ENCODE measurements around the gene TM9SF1. TPM values are rescaled to one million over a fixed set of nuclear protein-coding genes. Genes with fewer than 3 reads are reported as not detected.

TM9SF1 gene
- total and polyA plus RNA-seq, 2 of the 13 experiments (the other 11 are each of a cell fraction or from before 2014, with no cell fraction given) = 83.2 to 110 TPM

GRCh38 chr14:24232645-24233537, 37.6 kb upstream of the TM9SF1 start, which contains the start of gene GMPR2 (continued):
- TF ChIP-seq ZNF251 (CRISPR knock-in tag; IDR thresholded peaks at IDR 0.05) = peak; percentile 85
- TF ChIP-seq ERF (CRISPR knock-in tag; IDR thresholded peaks at IDR 0.05) = peak; percentile 40; the same call in 1 of the 2 replicates
- no peak; the same call in 1 of the 2 replicates for TF ChIP-seq ZFP62 (CRISPR knock-in tag; IDR thresholded peaks at IDR 0.05)
- peak; percentile 64 for TF ChIP-seq ZNF24 (IDR thresholded peaks at IDR 0.05)
- peak; percentile 91; the same call in 1 of the 2 replicates for TF ChIP-seq ZIK1 (CRISPR knock-in tag; IDR thresholded peaks at IDR 0.05; ENCODE audit: borderline replicate concordance, low read depth)
- no peak; the same call in 1 of the 2 replicates for TF ChIP-seq ZNF513 (CRISPR knock-in tag; conservative IDR thresholded peaks at IDR 0.05)
- TF ChIP-seq HNRNPK (IDR thresholded peaks at IDR 0.05; ENCODE audit: low read depth, low read length, poor library complexity, severe bottlenecking) = no peak
- TF ChIP-seq NAIF1 (CRISPR knock-in tag; IDR thresholded peaks at IDR 0.05; ENCODE audit: borderline replicate concordance) = 0 out of 2 replicates have a peak, but pooled peaks have one; percentile 20
- peak; percentile 49; the same call in 1 of the 2 replicates for TF ChIP-seq RAD21 (CRISPR knock-in tag; IDR thresholded peaks at IDR 0.05)
- TF ChIP-seq CENPT (CRISPR knock-in tag; IDR thresholded peaks at IDR 0.05; ENCODE audit: low read depth) = peak; percentile 77; the same call in 1 of the 2 replicates
- TF ChIP-seq PRDM15 (CRISPR knock-in tag; IDR thresholded peaks at IDR 0.05) = peak; percentile 68; the same call in 1 of the 2 replicates
- TF ChIP-seq ZNF264 (CRISPR knock-in tag; IDR thresholded peaks at IDR 0.05) = peak; percentile 90
- TF ChIP-seq ISL2 (CRISPR knock-in tag; IDR thresholded peaks at IDR 0.05) = peak; percentile 62
- TF ChIP-seq ZMYM2 (CRISPR knock-in tag; IDR thresholded peaks at IDR 0.05) = no peak
- TF ChIP-seq SATB2 (CRISPR knock-in tag; IDR thresholded peaks at IDR 0.05) = peak; percentile 94
- TF ChIP-seq ELF4 (CRISPR knock-in tag; IDR thresholded peaks at IDR 0.05; ENCODE audit: borderline replicate concordance) = peak; percentile 97; the same call in 1 of the 2 replicates
- no peak for TF ChIP-seq ZNF207 (IDR thresholded peaks at IDR 0.05; ENCODE audit: borderline replicate concordance)
- peak; percentile 92; the same call in 1 of the 2 replicates for TF ChIP-seq XBP1 (CRISPR knock-in tag; IDR thresholded peaks at IDR 0.05)
- peak; percentile 95 for TF ChIP-seq ZNF343 (CRISPR knock-in tag; IDR thresholded peaks at IDR 0.05)
- peak; percentile 93 for TF ChIP-seq REPIN1 (CRISPR knock-in tag; IDR thresholded peaks at IDR 0.05; ENCODE audit: borderline replicate concordance, low read depth)
- TF ChIP-seq TCF7 (IDR thresholded peaks at IDR 0.05; ENCODE audit: low read depth) = no peak
- TF ChIP-seq TAF15 (IDR thresholded peaks at IDR 0.05; ENCODE audit: low read depth, low read length, poor library complexity, severe bottlenecking) = no peak
- 0 out of 2 replicates have a peak, but pooled peaks have one; percentile 34 for TF ChIP-seq ZNF468 (CRISPR knock-in tag; IDR thresholded peaks at IDR 0.05)
- peak; percentile 95 for TF ChIP-seq WIZ (CRISPR knock-in tag; IDR thresholded peaks at IDR 0.05)
- TF ChIP-seq ATF3 (CRISPR knock-in tag; IDR thresholded peaks at IDR 0.05) = no peak; the same call in 1 of the 2 replicates
